Epithelial cell of proximal tubule (primary cell): ENCODE data around the gene POLE. TPM values are rescaled to one million over a fixed set of nuclear protein-coding genes. Genes with fewer than 3 reads are reported as not detected.

Experiments
- DNase-seq: peaks from one replicate; pipeline ENCODE4 v3.0.0-alpha.2; 2011; ENCODE audit warnings: low read depth
- H3K4me3 ChIP-seq: 2 replicates; pipeline ENCODE4 v1.5.1; 2011; ENCODE audit warnings: low read depth, mild to moderate bottlenecking, low read length
- CTCF ChIP-seq: conservative IDR thresholded peaks from 2 replicates; pipeline ENCODE4 v1.5.1; 2012; ENCODE audit warnings: low read depth, mild to moderate bottlenecking, low read length
- total RNA-seq: library from RNA; depleted of rRNA; stranded (reverse); fragments of >200 nt; gene quantifications from 2 replicates; pipeline ENCODE4 v1.2.3, GENCODE V29; 2015

POLE gene
- total RNA-seq, 1 donor from 2014 or later, result 37.9 TPM

- no peak for TF ChIP-seq CTCF
- DNase-seq, result no peak
- H3K4me3 ChIP-seq, result no peak overlapping the region
Measured at GRCh38 chr12:132576701-132577100, 110.4 kb downstream of the POLE start.

GRCh38 chr12:132575661-132576060, 111.5 kb downstream of the POLE start:
- H3K4me3 ChIP-seq, result no peak overlapping the region
- DNase-seq, result no peak
- no peak for TF ChIP-seq CTCF

- DNase-seq, result no peak
- TF ChIP-seq CTCF, result no peak
- H3K4me3 ChIP-seq, result no peak overlapping the region
Measured at GRCh38 chr12:132574271-132574996, 112.7 kb downstream of the POLE start.

Other genes with a start within 250 kb of the POLE start
- 57.4 and 95.9 TPM in 2 replicates for gene FBRSL1, start 197.2 kb downstream of the POLE start, total RNA-seq
- not detected in 2 replicates for gene LRCOL1, start 76.8 kb downstream of the POLE start, total RNA-seq
- not detected in 2 replicates for gene P2RX2, start 68.6 kb downstream of the POLE start, total RNA-seq
- 48.9 and 55.1 TPM in 2 replicates for gene PXMP2, start 245 bp upstream of the POLE start, total RNA-seq
- gene PGAM5, start 23.5 kb upstream of the POLE start, total RNA-seq, result 75.0 and 124 TPM in 2 replicates
- 100 and 111 TPM in 2 replicates for gene ANKLE2, start 74.5 kb upstream of the POLE start, total RNA-seq
- gene GOLGA3, start 141.5 kb upstream of the POLE start, total RNA-seq, result 46.0 TPM in 2 replicates
- 26.2 and 35.7 TPM in 2 replicates for gene CHFR, start 200.3 kb upstream of the POLE start, total RNA-seq